ENCODE measurements around the gene SNAPC2.
"Not testable (repeated sequence)": the region's sequence is repeated elsewhere in the genome, so short reads cannot be mapped to it uniquely, and the experiment has no call there.

SNAPC2 gene

GRCh38 chr19:7923295-7924191, 3.4 kb downstream of the SNAPC2 start:
- DNase-seq: no peak

GRCh38 chr19:7924241-7924640, 4.1 kb downstream of the SNAPC2 start:
- no peak for DNase-seq

GRCh38 chr19:7924651-7925170, 4.6 kb downstream of the SNAPC2 start:
- DNase-seq: no peak

GRCh38 chr19:7925171-7925851, 5.2 kb downstream of the SNAPC2 start:
- DNase-seq: peak; percentile 89

- DNase-seq: peak; percentile 81
Observed at GRCh38 chr19:7926021-7926726, 6.0 kb downstream of the SNAPC2 start, which contains the start of gene CTXN1. CTXN1 (minus strand) TSS chr19:7926135; CDS start chr19:7925538, 597 bp downstream.

GRCh38 chr19:7926727-7927604, 6.8 kb downstream of the SNAPC2 start:
- no peak for DNase-seq

- no peak for DNase-seq
Observed at GRCh38 chr19:7927605-7928333, 7.6 kb downstream of the SNAPC2 start.

GRCh38 chr19:7928334-7928706, 8.2 kb downstream of the SNAPC2 start:
- no peak for DNase-seq

- DNase-seq: peak; percentile 80
Observed at GRCh38 chr19:7928741-7929701, 8.9 kb downstream of the SNAPC2 start.

- not testable (repeated sequence) for DNase-seq
Observed at GRCh38 chr19:7930030-7930429, 9.9 kb downstream of the SNAPC2 start.

GRCh38 chr19:7930765-7931164, 10.6 kb downstream of the SNAPC2 start:
- no peak for DNase-seq

- no peak for DNase-seq
Observed at GRCh38 chr19:7931221-7932061, 11.3 kb downstream of the SNAPC2 start.

GRCh38 chr19:7932276-7932929, 12.3 kb downstream of the SNAPC2 start:
- DNase-seq: no peak

- no peak for DNase-seq
Observed at GRCh38 chr19:7932930-7933300, 12.8 kb downstream of the SNAPC2 start.

- DNase-seq: no peak
Observed at GRCh38 chr19:7933411-7933810, 13.3 kb downstream of the SNAPC2 start.

- DNase-seq: no peak
Observed at GRCh38 chr19:7933828-7934725, 13.9 kb downstream of the SNAPC2 start.

- no peak for DNase-seq
Observed at GRCh38 chr19:7934766-7935165, 14.6 kb downstream of the SNAPC2 start.

- DNase-seq: no peak
Observed at GRCh38 chr19:7940841-7941240, 20.7 kb downstream of the SNAPC2 start.

Measured in activated CD4-positive, alpha-beta T cell treated with anti-CD3 and anti-CD28 coated beads for 48 hours (primary cell).